ENCODE measurements around the gene PYDC1. TPM values are rescaled to one million over a fixed set of nuclear protein-coding genes. Genes with fewer than 3 reads are reported as not detected.
A peak's percentile ranks its signal among the peaks of the same experiment; 100 is the strongest.

The PYDC1 gene
- total and polyA plus RNA-seq, 11 donors, result not detected

- 64 to 83% (median 71%) methylated on average over 2 of the region's 2 CpGs for WGBS, 4 donors
These were observed 48.1 kb downstream of the PYDC1 start for GRCh38 chr16:31168848-31169247.

GRCh38 chr16:31167315-31167714, 49.6 kb downstream of the PYDC1 start:
- Histone ChIP-seq H3K4me3 (no peak overlapping the region), H3K27me3 (no peaks in the 10 kb centered on the region), H3K9me3 (no peaks in the 10 kb centered on the region), H3K27ac (no peak overlapping the region), H3K4me1 (peaks cover 0 to 10% (median 0%) of the 10 kb centered on the region in 12 donors), H3K36me3 (no peaks in the 10 kb centered on the region)
- 88 to 94% (median 93%) methylated on average over 8 of the region's 8 CpGs for WGBS, 4 donors
- intact Hi-C loops (cut with DNase I), result no loop called here
- DNase-seq, result no peak
- ATAC-seq, result no peak
- TF ChIP-seq POLR2A (IDR thresholded peaks at IDR 0.05), result no peak
- TF ChIP-seq, protein P1, sequence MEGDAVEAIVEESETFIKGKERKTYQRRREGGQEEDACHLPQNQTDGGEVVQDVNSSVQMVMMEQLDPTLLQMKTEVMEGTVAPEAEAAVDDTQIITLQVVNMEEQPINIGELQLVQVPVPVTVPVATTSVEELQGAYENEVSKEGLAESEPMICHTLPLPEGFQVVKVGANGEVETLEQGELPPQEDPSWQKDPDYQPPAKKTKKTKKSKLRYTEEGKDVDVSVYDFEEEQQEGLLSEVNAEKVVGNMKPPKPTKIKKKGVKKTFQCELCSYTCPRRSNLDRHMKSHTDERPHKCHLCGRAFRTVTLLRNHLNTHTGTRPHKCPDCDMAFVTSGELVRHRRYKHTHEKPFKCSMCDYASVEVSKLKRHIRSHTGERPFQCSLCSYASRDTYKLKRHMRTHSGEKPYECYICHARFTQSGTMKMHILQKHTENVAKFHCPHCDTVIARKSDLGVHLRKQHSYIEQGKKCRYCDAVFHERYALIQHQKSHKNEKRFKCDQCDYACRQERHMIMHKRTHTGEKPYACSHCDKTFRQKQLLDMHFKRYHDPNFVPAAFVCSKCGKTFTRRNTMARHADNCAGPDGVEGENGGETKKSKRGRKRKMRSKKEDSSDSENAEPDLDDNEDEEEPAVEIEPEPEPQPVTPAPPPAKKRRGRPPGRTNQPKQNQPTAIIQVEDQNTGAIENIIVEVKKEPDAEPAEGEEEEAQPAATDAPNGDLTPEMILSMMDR (IDR thresholded peaks at IDR 0.05), result no peak

More at GRCh38 chr16:31168848-31169247, 48.1 kb downstream of the PYDC1 start:
- Histone ChIP-seq H3K27me3 (no peaks in the 10 kb centered on the region), H3K4me1 (peaks cover 0 to 10% (median 0%) of the 10 kb centered on the region in 12 donors), H3K9me3 (no peaks in the 10 kb centered on the region), H3K4me3 (no peak overlapping the region), H3K27ac (peak overlapping the region in 1 of 12 donors; percentile 5), H3K36me3 (no peaks in the 10 kb centered on the region)
- DNase-seq (no peak), ATAC-seq (no peak)
- intact Hi-C loops (cut with DNase I), result no loop called here
- no peak for TF ChIP-seq POLR2A (IDR thresholded peaks at IDR 0.05)
- TF ChIP-seq, protein P1 (IDR thresholded peaks at IDR 0.05), result no peak

Other genes with a start within 250 kb of the PYDC1 start
- gene HSD3B7, start 231.9 kb downstream of the PYDC1 start, total RNA-seq, result 10 to 100 TPM in 3 of 9 donors, 1 to 10 TPM in 6; 3.8 to 27.2 (median 6.9) TPM
- 1 to 10 TPM; 7.1 to 7.8 TPM for gene HSD3B7, start 231.9 kb downstream of the PYDC1 start, polyA plus RNA-seq
- gene STX1B, start 206.5 kb downstream of the PYDC1 start, total RNA-seq, result 1 to 10 TPM in 4 of 9 donors, under 1 TPM in 5; 0.20 to 2.1 (median 1.00) TPM
- gene STX1B, start 206.5 kb downstream of the PYDC1 start, polyA plus RNA-seq, result under 1 TPM; 0.22 to 0.76 TPM
- gene STX4, start 183.6 kb downstream of the PYDC1 start, total RNA-seq, result 10 to 100 TPM; 19.5 to 65.8 (median 39.7) TPM
- gene STX4, start 183.6 kb downstream of the PYDC1 start, polyA plus RNA-seq, result 10 to 100 TPM; 50.5 to 73.8 TPM
- 10 to 100 TPM in 2 of 9 donors, 1 to 10 TPM in 7; 3.5 to 11.4 (median 5.8) TPM for gene ZNF668, start 142.9 kb downstream of the PYDC1 start, total RNA-seq
- gene ZNF668, start 142.9 kb downstream of the PYDC1 start, polyA plus RNA-seq, result 1 to 10 TPM; 6.6 to 9.8 TPM
- gene ZNF646, start 142.7 kb downstream of the PYDC1 start, total RNA-seq, result 10 to 100 TPM in 6 of 9 donors, 1 to 10 TPM in 3; 8.3 to 15.5 (median 10.3) TPM
- 1 to 10 TPM; 6.4 to 7.6 TPM for gene ZNF646, start 142.7 kb downstream of the PYDC1 start, polyA plus RNA-seq
- 1 to 10 TPM in 1 of 9 donors, under 1 TPM in 8; 0.16 to 1.4 (median 0.44) TPM for gene PRSS53, start 128.2 kb downstream of the PYDC1 start, total RNA-seq
- gene PRSS53, start 128.2 kb downstream of the PYDC1 start, polyA plus RNA-seq, result under 1 TPM; 0.80 to 0.84 TPM
- 10 to 100 TPM; 25.9 to 63.1 (median 42.0) TPM for gene VKORC1, start 122.3 kb downstream of the PYDC1 start, total RNA-seq
- gene VKORC1, start 122.3 kb downstream of the PYDC1 start, polyA plus RNA-seq, result 100 to 1,000 TPM in 1 of 2 donors, 10 to 100 TPM in 1; 40.2 to 134 TPM
- 100 to 1,000 TPM in 2 of 9 donors, 10 to 100 TPM in 7; 61.9 to 134 (median 70.0) TPM for gene BCKDK, start 108.7 kb downstream of the PYDC1 start, total RNA-seq
- gene BCKDK, start 108.7 kb downstream of the PYDC1 start, polyA plus RNA-seq, result 10 to 100 TPM; 42.6 to 57.4 TPM
- 10 to 100 TPM; 52.8 to 79.8 (median 64.7) TPM for gene KAT8, start 99.5 kb downstream of the PYDC1 start, total RNA-seq
- 10 to 100 TPM; 56.7 to 83.2 TPM for gene KAT8, start 99.5 kb downstream of the PYDC1 start, polyA plus RNA-seq
- gene PRSS8, start 81.4 kb downstream of the PYDC1 start, total RNA-seq, result under 1 TPM in 4 of 9 donors, not detected in 5; 0.17 to 0.44 (median 0.39) TPM
- gene PRSS8, start 81.4 kb downstream of the PYDC1 start, polyA plus RNA-seq, result under 1 TPM; 0.17 to 0.23 TPM
- gene PRSS36, start 67.1 kb downstream of the PYDC1 start, total RNA-seq, result 1 to 10 TPM in 7 of 9 donors, under 1 TPM in 2; 0.35 to 5.1 (median 1.2) TPM
- 1 to 10 TPM; 1.0 to 2.6 TPM for gene PRSS36, start 67.1 kb downstream of the PYDC1 start, polyA plus RNA-seq
- 100 to 1,000 TPM in 7 of 9 donors, 10 to 100 TPM in 2; 20.3 to 213 (median 127) TPM for gene FUS, start 37.0 kb downstream of the PYDC1 start, total RNA-seq
- 100 to 1,000 TPM; 127 to 155 TPM for gene FUS, start 37.0 kb downstream of the PYDC1 start, polyA plus RNA-seq
- 10 to 100 TPM in 3 of 9 donors, 1 to 10 TPM in 6; 2.0 to 42.2 (median 5.2) TPM for gene PYCARD, start 14.4 kb downstream of the PYDC1 start, total RNA-seq
- 10 to 100 TPM in 1 of 2 donors, 1 to 10 TPM in 1; 3.9 to 10.0 TPM for gene PYCARD, start 14.4 kb downstream of the PYDC1 start, polyA plus RNA-seq
- gene TRIM72, start 3.0 kb downstream of the PYDC1 start, total RNA-seq, result 1 to 10 TPM in 8 of 9 donors, under 1 TPM in 1; 0.32 to 3.4 (median 1.6) TPM
- gene TRIM72, start 3.0 kb downstream of the PYDC1 start, polyA plus RNA-seq, result 1 to 10 TPM; 1.0 to 1.2 TPM
- gene ITGAM, start 42.8 kb upstream of the PYDC1 start, total RNA-seq, result 10 to 100 TPM in 2 of 9 donors, 1 to 10 TPM in 7; 1.9 to 48.7 (median 4.9) TPM
- gene ITGAM, start 42.8 kb upstream of the PYDC1 start, polyA plus RNA-seq, result 1 to 10 TPM; 2.5 to 2.6 TPM
- gene ITGAX, start 138.0 kb upstream of the PYDC1 start, total RNA-seq, result 10 to 100 TPM in 2 of 9 donors, 1 to 10 TPM in 6, under 1 TPM in 1; 0.73 to 52.7 (median 2.0) TPM
- gene ITGAX, start 138.0 kb upstream of the PYDC1 start, polyA plus RNA-seq, result 1 to 10 TPM; 2.0 to 2.2 TPM
- gene ITGAD, start 176.2 kb upstream of the PYDC1 start, total RNA-seq, result under 1 TPM in 2 of 9 donors, not detected in 7; 0.41 to 0.80 TPM
- gene ITGAD, start 176.2 kb upstream of the PYDC1 start, polyA plus RNA-seq, result not detected
- 1,000 to 10,000 TPM in 7 of 9 donors, 100 to 1,000 TPM in 2; 393 to 1,682 (median 1,115) TPM for gene COX6A2, start 211.2 kb upstream of the PYDC1 start, total RNA-seq
- over 10,000 TPM in 1 of 2 donors, 1,000 to 10,000 TPM in 1; 1,628 to 10,029 TPM for gene COX6A2, start 211.2 kb upstream of the PYDC1 start, polyA plus RNA-seq
- gene ZNF843, start 225.7 kb upstream of the PYDC1 start, total RNA-seq, result 1 to 10 TPM; 1.0 to 4.7 (median 2.5) TPM
- gene ZNF843, start 225.7 kb upstream of the PYDC1 start, polyA plus RNA-seq, result 1 to 10 TPM in 1 of 2 donors, under 1 TPM in 1; 0.43 to 1.2 TPM
- 1 to 10 TPM; 4.1 to 9.2 (median 6.5) TPM for gene ARMC5, start 242.4 kb upstream of the PYDC1 start, total RNA-seq
- gene ARMC5, start 242.4 kb upstream of the PYDC1 start, polyA plus RNA-seq, result 1 to 10 TPM; 6.6 to 8.2 TPM